GM12878 (cell line): ENCODE results near the gene SMOC2.

Experiments used
- NBN ChIP-seq: fragments of 450-650 bp; IDR thresholded peaks from 2 replicates; pipeline ENCODE4 v1.6.1; 2016
- NFIC ChIP-seq: IDR thresholded peaks from 2 replicates; pipeline ENCODE4 v1.6.1; 2012; ENCODE audit warnings: low read depth, mild to moderate bottlenecking, inconsistent platforms, low read length, moderate library complexity
- POLR2AphosphoS5 ChIP-seq: IDR thresholded peaks from 2 replicates; pipeline ENCODE4 v1.6.1; 2011; ENCODE audit warnings: mild to moderate bottlenecking, low read length, inconsistent platforms
- RCOR1 ChIP-seq: conservative IDR thresholded peaks from 2 replicates; pipeline ENCODE4 v1.6.1; 2012; ENCODE audit warnings: low read depth, low read length, improper control_type of control experiment
- SRF ChIP-seq, 2 experiments: IDR thresholded peaks; 2 replicates each; pipeline ENCODE4 v1.6.1; 2011; ENCODE audit warnings: low read depth in 2 of 2, low read length in 2 of 2, mild to moderate bottlenecking in 1 of 2, moderate library complexity in 1 of 2
- TF ChIP-seq, protein P1 (sequence below): IDR thresholded peaks from 2 replicates; pipeline ENCODE4 v1.6.1; 2011; ENCODE audit warnings: low read depth, low read length, improper control_type of control experiment, borderline replicate concordance
- TF ChIP-seq, protein P2 (sequence below), 3 experiments: IDR thresholded peaks in 2 of 3; conservative IDR thresholded peaks in 1 of 3; 2 replicates each; pipeline ENCODE4 v1.5.1; 2011; ENCODE audit warnings: low read depth in 3 of 3, low read length in 3 of 3, mild to moderate bottlenecking in 3 of 3, control low read depth in 2 of 3, moderate library complexity in 2 of 3, inconsistent platforms in 1 of 3, mixed read lengths in 1 of 3; ENCODE audit not compliant: control insufficient read depth in 2 of 3, insufficient read depth in 1 of 3; ENCODE audit errors: extremely low read depth in 1 of 3

DNA sequence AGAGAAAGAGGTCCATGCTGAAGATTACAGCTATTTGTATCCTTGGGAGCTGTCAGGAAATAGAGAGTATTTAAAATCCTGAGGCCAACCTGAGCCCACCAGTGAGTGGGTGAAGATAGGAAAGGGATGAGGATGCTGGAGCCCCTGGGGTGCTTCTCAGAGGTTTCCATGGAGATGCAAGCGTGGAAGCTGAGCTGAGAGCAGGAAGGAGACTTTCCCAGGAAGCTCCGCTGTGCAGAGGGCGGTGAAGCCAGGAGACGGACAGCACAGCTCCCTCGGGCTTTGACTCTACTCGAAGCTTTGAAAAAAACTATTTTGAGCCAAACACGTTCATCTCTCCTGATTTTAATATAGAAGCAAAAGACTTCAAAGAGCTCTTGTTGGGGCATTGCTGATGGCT, 222.1 kb downstream of the SMOC2 start:
- TF ChIP-seq, protein P1, sequence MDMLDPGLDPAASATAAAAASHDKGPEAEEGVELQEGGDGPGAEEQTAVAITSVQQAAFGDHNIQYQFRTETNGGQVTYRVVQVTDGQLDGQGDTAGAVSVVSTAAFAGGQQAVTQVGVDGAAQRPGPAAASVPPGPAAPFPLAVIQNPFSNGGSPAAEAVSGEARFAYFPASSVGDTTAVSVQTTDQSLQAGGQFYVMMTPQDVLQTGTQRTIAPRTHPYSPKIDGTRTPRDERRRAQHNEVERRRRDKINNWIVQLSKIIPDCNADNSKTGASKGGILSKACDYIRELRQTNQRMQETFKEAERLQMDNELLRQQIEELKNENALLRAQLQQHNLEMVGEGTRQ: no peak
- TF ChIP-seq POLR2AphosphoS5 (no peak), SRF (IDR thresholded peaks at IDR 0.05; ENCODE audit: low read depth in 2 of 2, low read length in 2 of 2) (no peak), NFIC (no peak), NBN (no peak), RCOR1 (no peak)
- TF ChIP-seq, protein P2, sequence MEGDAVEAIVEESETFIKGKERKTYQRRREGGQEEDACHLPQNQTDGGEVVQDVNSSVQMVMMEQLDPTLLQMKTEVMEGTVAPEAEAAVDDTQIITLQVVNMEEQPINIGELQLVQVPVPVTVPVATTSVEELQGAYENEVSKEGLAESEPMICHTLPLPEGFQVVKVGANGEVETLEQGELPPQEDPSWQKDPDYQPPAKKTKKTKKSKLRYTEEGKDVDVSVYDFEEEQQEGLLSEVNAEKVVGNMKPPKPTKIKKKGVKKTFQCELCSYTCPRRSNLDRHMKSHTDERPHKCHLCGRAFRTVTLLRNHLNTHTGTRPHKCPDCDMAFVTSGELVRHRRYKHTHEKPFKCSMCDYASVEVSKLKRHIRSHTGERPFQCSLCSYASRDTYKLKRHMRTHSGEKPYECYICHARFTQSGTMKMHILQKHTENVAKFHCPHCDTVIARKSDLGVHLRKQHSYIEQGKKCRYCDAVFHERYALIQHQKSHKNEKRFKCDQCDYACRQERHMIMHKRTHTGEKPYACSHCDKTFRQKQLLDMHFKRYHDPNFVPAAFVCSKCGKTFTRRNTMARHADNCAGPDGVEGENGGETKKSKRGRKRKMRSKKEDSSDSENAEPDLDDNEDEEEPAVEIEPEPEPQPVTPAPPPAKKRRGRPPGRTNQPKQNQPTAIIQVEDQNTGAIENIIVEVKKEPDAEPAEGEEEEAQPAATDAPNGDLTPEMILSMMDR (IDR thresholded peaks at IDR 0.05 in 2 of 3, conservative IDR thresholded peaks at IDR 0.05 in 1 of 3; ENCODE audit: control insufficient read depth in 2 of 3, extremely low read depth in 1 of 3, insufficient read depth in 1 of 3, low read depth in 3 of 3, low read length in 3 of 3): no peak
